Posterior cingulate gyrus (tissue), 11 donors: Measurements from ENCODE around the gene SPTSSB.

Experiments used
- DNase-seq, 10 donors: peaks; one replicate each; pipeline versions ENCODE4 v3.0.0 to v3.0.0-alpha.2; 2020 to 2021; ENCODE audit warnings: mixed read lengths in 3 of 10
- intact Hi-C: fragments of 100-400 bp; cut with DNase I; formaldehyde crosslinking; loops from one replicate; pipeline ENCODE4 v1.15.1; 2023

The SPTSSB gene

DNA sequence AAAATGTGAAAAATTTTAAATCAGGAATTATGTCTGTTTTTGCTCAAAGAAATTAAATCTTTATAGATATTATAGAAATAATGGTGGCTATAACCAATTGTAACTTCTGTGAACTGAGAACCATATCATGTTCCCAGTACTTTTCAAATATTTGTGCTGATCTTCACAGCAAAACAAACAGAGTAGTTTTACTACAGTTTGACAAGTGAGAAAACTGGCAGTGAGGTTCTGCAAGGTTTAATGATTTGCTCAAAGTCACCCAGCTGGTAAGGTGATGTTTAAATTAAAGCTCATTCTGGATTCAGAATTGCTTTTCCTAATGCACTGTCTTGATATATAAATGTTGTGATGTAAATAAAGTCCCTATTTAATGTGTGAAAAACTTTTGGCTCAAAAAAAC, 22.0 kb upstream of the SPTSSB start:
- intact Hi-C loops, result no loop called here
- no peak for DNase-seq

DNA sequence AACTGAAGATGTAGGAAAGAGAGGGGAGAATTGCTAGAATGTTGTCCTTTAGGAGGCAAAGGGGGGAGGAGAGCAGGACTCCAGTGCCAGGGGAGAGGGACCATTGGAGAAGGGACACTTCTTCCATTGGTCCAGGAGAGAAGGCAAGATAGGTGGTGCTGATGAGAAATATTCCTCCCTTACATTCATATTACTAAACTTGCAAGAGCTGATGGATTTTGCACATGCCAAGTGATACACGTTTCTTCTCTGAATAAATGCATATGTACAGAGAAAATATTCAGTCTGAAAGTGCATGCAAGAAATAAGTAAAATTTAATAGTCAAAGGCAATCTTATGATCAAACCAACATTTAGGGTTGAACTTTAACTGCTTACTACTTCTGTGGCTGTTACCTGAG, 21.5 kb upstream of the SPTSSB start:
- intact Hi-C loops, result no loop called here
- DNase-seq, result no peak

DNA sequence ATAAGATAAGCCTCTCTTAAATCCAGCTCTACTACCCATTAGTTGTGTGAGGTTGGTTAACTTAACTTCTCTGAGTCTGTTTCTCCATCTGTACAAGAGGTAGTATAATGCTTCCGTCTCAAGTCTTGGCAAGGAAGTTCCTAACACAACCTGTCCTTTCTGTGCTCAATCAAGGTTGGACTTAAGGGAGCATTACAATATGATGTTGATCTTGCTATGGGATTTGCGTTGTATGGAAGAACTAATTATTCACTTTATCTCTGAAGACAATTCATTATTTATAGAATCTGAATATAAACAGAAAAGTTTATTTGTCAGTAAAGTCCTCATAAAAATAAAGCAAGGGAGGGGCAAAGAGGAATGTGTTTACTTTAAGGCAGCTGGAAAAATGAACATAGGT, 18.9 kb upstream of the SPTSSB start:
- intact Hi-C loops, result no loop called here
- no peak for DNase-seq

DNA sequence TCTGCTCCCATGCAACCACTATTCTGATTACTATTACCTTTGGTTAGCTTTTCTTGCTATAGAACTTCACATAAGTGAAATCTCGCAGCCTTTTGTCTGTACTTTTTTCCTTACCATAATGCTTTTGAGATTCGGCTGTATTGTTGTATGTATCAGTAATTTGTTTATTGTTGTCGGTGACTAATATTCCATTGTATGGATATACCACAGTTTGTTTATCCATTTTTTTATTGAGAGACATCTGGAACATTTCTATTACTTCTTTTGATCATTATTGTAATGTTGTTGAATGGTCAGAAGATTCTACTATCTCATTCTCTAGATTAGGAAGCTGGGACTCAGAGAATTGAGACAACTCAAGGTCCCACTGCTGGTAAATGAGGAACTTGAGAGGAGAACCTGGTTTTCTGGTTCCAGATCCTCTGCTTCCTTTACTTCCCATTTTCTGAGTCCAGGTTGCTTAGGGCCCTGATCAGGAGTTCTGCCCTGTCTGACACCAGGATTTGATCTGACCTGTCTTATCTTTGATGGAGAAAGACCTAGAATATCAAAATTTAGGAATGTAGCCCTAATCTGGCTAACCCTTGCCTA, 18.2 kb upstream of the SPTSSB start:
- no peak for DNase-seq
- intact Hi-C loops, result no loop called here

DNA sequence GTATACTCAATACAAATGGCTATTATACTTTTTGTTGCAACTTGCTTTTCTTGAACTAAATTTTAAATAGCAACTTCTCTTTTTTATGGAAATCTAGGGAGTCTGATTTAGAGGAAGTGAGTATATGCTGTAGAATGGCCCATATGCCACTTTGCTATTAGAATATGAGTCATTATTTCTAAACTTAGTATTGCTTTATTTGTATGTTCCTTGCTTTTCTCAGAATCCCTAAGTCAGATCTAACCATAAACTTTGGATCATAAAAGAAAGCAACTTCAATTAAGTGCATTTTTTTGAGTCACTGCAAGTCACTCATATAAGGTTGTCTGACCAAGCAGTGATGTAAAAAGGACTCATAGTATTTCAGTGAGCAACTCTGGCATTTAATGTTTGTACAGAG, 17.5 kb upstream of the SPTSSB start:
- DNase-seq, result no peak
- intact Hi-C loops, result no loop called here

DNA sequence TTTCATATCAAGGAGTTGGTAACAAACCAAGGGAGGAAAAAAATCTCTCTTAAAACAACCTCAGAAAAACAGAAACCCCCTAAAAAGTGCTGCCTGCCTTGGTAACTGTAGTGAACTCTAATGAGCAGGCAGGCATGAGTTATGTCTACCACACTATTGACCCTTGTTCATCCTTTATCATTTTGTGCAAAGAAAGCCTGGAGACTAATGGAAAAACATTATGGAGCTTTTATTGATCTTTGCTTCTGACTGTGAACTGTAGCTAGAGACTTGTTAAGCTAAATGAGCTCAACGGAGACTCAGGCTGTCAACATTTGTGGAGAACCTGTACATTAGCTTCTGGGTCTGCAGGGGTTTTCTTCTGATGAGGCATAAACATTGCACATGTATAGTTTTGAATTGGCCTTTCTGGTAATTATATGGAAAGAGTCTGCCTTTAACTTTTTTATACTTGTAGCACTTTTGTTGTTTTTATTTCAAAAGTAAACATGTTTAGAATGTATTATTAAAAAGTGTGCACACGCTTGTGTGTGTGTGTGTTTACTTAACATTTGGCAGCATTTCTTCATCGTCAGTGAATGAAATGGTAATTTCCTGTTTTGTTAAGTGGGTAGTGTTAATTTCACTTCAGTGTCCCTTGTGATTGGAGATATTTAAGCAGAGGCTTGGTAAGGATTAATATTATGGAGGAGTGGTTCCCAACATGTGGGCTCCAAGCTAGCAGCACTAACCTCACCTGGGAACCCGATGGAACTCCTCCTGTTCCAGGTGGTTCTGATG, 15.9 kb upstream of the SPTSSB start:
- no peak for DNase-seq
- intact Hi-C loops, result no loop called here

DNA sequence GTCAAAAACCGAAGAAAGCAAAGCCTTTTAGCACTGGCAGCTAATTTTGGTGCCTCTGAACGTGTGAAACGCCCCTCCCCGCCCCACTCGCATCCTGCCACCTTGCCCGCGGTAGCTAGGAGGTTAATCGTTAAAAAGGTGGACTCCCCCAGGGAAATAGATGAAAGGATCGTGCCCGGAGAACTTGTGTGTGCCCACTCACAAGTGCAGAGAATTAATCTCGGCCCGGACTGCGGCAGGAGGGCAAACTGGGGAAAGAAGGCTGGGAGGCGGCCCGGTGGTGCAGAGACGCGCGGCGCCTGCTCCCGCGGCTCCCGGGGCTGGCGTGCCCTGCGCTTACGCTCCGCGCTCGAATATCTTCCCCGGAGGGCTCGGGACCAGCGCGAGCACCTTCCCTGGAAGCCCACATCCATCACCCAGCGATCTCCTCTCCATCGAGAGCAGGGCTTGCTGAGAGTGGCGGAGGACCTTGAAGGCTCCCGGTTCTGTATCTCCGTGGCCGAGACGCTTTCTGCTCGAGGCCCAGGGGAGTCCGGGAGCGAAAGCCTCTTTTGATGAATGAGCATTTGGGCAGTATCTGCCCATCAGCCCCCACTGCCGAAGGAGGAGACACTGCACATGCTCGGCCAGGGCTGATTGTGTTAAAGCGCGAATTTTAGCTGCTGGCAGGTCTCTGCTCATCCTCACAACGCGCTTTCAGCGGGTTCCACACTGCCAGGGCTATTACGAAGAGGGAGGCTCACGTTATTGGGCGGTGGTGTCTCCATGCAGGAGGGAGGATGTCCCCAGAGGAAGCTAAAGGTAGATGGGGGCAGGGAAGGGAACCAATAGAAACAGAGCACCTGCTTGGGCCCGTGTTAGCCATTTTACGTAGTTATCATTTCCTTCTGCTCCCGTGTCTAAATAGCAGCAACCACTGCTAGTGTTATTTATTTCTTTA, 1.3 kb upstream of the SPTSSB start:
- peak; percentile 25 to 93 (median 63) for DNase-seq
- intact Hi-C loops, result no loop called here

DNA sequence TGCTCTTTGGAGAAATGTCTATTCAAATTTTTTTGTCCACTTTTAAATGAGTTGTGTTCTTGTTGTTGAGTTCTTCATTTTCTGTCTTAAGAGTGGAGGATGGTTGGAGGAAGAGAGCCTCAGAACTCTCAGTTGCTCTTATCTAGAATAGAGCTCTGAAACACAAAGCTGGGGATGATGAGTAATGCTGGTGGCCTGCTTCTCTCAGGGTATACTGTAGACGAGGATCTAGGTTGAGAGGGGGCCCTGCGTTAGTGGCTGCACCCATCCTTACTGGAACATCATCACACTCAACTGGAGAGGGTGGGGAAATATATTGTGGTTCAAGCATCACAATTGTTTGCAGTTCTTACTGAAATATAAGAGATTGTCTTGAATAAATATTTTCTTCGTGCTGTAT, 1.8 kb downstream of the SPTSSB start:
- no peak for DNase-seq

DNA sequence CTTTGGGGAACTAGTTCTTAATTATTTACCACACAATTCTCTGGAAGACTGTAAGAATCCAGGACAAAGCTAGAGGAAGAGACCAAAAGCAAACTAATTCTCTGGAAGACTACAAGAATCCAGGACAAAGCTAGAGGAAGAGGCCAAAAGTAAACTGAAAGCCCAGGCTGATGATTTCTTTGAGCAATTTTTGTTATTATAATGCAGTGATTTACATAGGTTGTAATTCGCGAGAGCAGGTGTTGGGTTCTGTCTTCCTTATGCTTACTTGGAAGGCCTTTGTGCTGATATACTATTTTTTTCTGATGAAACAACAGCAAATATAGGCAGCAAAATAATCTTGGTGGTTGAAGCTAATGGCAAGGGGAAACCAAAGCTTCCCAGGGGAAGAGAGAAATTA, 5.2 kb downstream of the SPTSSB start:
- DNase-seq, result no peak
- intact Hi-C loops, result no loop called here

More for the DNA sequence above, 1.8 kb downstream of the SPTSSB start:
- intact Hi-C loops, result no loop called here

DNA sequence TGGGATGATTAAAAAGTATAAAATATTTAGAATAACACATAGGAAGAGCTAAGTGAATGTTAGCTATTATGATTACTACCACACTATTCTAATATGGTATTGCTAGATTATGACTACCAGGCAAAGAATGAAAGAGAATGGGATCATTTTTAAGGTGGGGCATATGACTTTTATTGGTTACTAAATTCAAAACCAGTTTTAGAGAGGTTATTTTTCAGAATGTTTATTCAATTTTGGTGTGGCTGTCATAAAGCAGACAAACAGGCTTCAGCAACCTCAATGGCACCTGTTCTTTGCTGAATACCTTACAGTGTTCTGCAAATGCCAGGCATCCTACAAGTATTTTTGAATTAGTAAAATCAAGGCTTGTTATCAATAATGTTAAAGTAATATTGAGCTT, 12.8 kb downstream of the SPTSSB start:
- no peak for DNase-seq
- intact Hi-C loops, result no loop called here

DNA sequence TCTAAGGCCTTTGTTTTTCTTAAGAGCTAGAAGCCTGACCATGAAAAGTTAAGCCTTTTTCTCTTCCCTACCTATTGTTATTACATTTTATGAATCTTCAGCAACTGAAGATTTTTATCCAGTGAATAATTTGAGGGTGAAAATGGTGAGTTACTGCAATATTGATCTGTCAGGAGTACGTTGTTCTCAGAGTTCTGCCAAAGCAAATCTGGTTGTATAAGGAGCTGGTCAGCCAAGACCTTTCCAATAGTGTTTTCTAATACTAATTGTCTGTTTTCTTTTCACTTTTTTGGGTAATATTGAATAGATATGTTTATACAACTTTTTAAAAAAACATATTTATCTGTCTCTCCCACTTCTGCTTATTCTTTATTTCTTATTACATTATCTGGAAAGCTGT, 15.0 kb downstream of the SPTSSB start:
- no peak for DNase-seq
- intact Hi-C loops, result no loop called here

DNA sequence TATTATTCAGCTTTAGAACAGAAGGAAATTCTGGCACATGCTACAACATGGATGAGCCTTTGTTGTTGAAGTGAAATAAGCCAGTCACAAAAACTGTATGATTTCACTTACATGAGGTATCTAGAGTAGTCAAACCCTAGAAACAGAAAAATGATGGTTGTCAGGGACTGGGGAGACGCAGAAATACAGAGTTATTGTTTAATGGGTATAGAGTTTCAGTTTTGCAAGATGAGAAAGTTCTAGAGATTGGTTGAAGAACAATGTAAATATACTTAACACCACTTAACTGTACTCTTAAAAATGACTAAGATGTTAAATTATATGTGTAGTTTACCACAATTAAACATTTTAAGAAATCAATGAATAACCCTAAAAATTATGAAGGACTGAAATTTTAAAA, 15.8 kb downstream of the SPTSSB start:
- intact Hi-C loops, result no loop called here
- no peak for DNase-seq

DNA sequence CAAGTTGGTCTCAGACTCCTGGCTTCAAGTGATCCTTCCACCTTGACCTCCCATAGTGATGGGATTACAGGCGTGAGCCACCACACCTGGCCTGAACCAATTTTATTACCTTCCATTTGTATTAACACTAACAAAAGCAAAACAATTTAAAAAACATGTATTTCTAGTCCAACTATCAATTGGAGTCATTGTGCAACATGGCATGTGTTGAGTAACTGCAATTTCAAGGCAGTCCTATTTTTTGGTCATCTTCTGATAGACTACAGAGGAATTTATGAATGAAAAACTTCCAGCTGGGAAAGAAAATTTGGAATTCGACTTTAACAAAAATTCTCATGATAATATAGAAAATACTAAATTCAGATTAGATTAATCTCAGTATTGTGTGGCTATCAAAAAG, 16.8 kb downstream of the SPTSSB start:
- intact Hi-C loops, result no loop called here
- no peak for DNase-seq

DNA sequence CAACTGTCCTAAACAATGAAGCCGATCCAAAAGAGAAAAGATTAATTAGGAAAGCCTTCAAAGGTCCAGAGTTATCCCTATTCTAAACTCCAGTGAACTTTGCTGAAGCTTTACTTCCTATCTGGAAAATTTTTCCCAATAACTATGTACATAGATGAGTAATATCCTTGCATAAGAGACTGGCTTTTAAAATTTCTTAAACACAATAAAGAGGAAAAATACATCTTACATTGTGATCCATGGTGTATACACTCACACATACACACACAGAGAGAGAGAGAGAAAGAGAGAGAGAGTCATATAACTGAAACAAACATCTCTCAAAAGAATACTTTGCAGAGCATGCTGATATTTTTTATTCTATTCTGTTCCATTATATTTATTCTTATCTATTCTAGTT, 20.0 kb downstream of the SPTSSB start:
- intact Hi-C loops, result no loop called here
- DNase-seq, result no peak

DNA sequence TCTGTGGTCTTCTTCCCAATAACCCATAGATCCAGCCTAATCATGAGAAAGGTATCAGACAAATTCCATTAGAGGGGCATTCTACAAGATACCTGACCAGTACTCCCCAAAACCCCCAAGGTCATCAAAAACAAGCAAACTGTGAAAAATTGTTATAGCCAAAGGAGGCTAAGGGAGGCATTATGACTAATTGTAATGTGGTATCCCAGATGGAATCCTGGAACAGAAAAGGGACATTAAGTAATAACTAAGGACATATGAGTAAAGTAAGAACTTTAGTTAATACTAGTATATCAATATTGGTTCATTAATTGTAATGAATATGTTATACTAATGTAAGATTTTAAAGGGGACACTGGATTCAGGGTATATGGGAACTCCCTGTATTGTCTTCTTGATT, 20.4 kb downstream of the SPTSSB start:
- DNase-seq, result no peak
- intact Hi-C loops, result no loop called here

DNA sequence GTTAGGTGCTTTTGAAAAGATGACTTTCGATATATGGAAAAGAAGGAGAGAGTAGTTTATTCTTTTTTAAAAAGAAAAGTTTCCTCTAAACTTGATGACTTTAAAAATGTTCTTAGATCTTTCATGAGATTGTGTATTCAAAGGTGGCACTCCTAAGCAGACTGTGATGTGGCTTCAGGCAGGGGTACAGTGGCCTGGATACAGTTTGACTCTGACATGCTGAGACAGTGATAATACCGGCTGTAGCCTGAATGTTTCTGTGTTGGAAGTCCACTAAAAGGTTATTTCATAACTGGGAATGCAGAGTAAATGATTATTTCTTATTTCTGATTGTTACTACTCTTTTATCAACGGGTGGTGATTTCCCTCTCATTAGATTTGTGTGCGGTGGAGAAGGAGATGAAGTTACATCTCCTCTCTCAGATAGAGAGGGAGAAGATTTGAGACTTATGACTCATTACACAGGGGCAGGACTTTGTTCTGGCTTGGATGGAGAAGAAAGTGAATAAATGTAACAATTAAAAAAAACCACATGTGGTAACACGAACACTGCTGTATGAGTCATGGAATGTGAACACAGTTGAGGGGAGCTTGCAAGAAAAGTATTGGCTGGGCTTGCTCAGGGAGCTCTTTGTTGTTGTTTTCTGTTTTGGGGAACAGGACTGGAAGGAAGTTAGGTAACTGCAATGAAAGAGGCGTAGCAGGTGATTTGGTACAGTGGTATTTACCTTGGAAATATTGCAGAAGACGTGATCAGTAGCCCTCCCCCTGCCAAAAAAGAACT, 21.6 kb downstream of the SPTSSB start:
- intact Hi-C loops, result no loop called here
- DNase-seq, result no peak

DNA sequence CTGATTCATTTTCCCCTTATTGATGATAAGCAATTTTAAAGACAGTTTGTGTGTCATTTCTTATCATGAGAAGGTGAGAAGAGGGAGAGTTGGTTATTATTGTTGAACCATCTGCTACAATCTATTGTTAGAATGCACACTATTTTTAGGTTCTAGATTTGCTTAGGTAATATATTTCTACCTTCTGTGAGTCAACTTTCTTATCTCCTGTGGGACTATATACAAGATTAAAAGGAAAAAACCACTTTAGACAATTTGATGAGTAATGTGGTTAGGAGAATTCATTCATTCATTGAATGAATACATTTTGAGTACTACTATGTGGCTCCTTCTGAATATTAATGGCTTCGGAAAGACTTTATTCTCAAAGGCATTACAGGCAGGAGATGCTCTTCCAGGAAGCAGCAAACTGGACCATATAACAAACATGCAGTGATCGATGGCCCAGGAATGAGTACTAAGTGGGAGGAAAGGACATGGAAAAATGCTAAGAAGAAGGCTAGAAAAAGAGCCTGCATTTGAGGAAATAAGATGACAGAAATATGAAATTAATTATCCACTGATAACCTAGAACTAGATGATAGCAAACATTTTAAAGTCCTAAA, 22.4 kb downstream of the SPTSSB start:
- intact Hi-C loops, result no loop called here
- no peak for DNase-seq

DNA sequence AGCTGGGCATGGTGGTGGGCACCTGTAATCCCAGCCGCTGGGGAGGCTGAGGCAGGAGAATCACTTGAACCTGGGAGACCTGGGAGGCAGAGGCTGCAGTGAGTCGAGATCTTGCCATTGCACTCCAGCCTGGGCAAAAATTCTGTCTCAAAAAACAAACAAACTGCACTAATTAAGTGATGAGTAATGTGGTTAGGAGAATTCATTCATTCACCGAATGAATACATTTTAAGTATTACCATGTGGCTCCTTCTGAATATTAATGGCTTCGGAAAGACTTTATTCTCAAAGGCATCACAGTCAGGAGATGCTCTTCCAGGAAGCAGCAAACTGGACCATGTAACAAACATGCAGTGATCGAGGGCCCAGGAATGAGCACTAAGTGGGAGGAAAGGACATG, 23.6 kb downstream of the SPTSSB start:
- intact Hi-C loops, result no loop called here
- DNase-seq, result peak in 1 of 10 donors; percentile 38

DNA sequence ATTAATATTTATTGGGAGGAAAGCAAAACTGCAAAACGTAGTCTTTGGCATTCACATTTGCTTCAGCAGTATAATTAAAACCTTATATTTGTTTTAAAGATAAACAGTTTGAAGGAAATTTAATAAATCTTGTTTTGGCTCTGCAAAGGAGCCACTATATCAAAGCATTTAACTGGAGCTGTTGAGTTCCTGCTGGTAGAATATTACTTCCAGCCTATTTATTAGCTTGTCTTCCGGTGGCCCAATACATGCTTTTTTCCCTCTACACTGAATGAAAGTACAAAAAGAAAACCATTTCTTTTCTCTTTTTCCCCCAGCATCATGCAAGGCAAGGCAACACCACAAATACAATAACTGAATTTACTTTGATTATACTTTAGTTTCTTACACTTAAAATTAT, 26.3 kb downstream of the SPTSSB start:
- intact Hi-C loops, result no loop called here
- no peak for DNase-seq

DNA sequence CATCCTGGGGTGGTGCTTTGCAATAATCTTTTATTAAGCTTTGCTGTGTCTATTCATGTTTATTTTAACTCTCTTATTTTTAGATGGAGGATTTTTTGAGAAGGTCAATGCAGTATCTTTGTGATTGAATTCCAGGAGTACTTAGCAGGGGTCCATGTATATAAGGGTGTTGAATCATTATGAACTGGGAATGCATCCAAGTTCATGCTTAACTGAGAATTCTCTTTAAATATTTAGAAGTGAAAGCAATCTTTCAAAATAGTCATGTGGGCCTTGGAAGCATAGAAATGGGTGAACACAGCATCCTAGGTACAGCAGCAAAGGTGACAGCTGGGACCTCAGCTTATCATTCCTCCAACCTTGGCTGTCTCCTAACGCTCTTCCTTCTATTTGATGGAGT, 27.3 kb downstream of the SPTSSB start:
- intact Hi-C loops, result no loop called here
- DNase-seq, result no peak
